ENCODE results near the gene CEBPE.

The CEBPE gene

DNA sequence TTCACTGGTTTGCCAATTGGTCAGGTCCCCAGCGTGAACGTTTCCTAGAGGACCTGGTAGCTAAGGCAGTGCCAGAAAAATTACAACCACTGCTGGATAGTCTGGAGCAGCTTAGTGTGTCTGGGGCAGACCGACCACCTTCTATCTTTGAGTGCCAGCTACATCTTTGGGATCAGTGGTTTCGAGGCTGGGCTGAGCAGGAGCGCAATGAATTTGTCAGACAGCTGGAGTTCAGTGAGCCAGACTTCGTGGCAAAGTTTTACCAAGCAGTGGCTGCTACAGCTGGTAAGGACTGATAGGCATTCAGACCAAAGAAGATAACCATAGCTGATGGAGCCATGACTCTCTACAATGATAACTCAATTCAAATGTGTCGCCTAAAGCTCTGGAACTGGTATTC, 21.3 kb downstream of the CEBPE start:
- H3K4me1 ChIP-seq (ENCODE audit: control insufficient read depth in 1 of 2, insufficient read depth in 2 of 2, low read length in 2 of 2): peaks cover 13 to 31% of the 10 kb centered on the region in 2 donors
- no peaks in the 10 kb centered on the region for H3K27me3 ChIP-seq (ENCODE audit: low read depth, low read length)

DNA sequence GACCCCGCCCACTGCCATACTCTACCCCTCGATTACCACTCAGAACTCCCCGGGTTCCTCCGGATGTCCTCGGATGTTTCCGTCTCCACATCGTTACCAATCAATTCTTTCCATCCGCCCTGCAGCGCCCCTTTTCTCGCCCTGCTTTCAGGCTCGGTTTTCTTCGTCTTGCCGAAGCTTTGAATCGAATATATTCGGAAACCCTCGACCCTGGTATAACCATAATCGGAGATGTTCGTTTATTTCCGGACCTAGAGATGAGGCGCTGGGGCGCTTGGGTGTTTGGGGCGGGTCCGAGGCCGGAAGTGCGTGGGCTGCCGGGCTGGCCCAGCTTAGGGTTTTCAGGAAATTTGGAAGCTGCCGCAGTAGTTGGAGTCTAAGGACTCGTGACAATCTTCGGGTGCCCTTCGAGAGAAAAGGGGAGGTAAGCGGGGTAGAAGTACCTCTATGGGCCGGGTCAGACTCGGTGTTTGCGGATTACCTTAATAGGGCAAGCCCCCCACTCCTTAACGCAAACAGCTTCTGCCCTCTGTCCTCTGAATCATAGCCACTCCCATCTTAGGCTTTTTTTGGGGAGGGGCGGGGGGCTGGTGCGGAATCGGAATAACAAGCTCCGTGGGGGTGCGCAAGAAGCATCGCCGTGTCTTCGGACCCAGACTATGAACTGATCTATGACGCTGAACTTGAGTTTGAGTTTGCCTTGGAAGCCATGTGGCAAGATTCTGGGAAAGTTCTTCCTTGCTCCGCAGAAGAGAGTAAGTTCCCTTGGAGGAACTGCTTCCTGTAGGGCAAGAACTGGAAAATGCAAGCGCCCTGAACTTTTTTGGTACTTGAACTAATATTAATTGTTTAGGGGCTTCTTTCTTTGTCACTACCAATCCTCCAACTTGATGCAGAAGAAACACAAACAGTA, 23.6 kb downstream of the CEBPE start, which contains the start of gene C14orf119:
TSS of gene C14orf119 (plus strand) at position 310 of the 913 bp plus-strand sequence. CDS start 2,154 bp downstream, outside the sequence.
- Histone ChIP-seq H3K36me3 (ENCODE audit: control insufficient read depth in 1 of 2, insufficient read depth in 2 of 2, low read length in 2 of 2) (peaks cover 18 to 34% of the 10 kb centered on the region in 2 donors), H3K9me3 (ENCODE audit: control insufficient read depth in 1 of 2, low read length in 2 of 2) (no peaks in the 10 kb centered on the region), H3K27ac (ENCODE audit: low read length) (peak within 1 kb of the TSS; percentile 99), H3K4me1 (ENCODE audit: control insufficient read depth in 1 of 2, insufficient read depth in 2 of 2, low read length in 2 of 2) (peaks cover 13 to 34% of the 10 kb centered on the region in 2 donors), H3K27me3 (ENCODE audit: low read depth, low read length) (no peaks in the 10 kb centered on the region), H3K4me3 (ENCODE audit: low read depth in 1 of 2, low read length in 2 of 2) (peak within 1 kb of the TSS; percentile 89 to 96)

More for the DNA sequence above, 21.3 kb downstream of the CEBPE start:
- Histone ChIP-seq H3K36me3 (ENCODE audit: control insufficient read depth in 1 of 2, insufficient read depth in 2 of 2, low read length in 2 of 2) (peaks cover 17 to 21% of the 10 kb centered on the region in 2 donors), H3K4me3 (ENCODE audit: low read depth in 1 of 2, low read length in 2 of 2) (no peak overlapping the region), H3K9me3 (ENCODE audit: control insufficient read depth in 1 of 2, low read length in 2 of 2) (no peaks in the 10 kb centered on the region), H3K27ac (ENCODE audit: low read length) (no peak overlapping the region)

DNA sequence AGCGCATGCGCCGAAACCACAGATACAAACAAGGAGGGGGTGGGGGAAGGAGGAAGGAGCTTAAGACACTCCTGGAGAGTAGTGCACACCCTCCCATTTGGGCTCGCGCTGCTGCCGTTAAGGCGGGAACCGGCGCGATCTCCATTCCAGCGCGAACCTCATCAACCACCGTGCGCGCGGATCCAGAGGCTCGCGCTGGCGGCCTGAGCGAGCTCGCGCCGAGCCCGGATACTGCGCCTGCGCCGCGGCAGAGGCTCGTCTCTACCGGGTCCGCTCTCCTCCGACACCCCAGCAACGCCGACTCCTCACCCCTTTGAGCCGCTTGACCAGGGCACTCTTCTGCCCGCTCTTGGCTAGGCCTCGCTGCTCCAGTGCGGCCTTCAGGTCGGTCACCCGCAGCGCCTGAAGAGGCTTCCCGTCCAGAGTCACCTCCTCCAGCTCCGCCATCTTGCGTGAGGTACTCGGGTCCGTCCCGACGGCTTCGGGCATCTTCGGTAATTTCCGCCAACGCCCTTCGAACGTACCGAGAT, 24.3 kb downstream of the CEBPE start, which contains the start of gene ACIN1:
TSS of gene ACIN1 (minus strand) at position 471 of the 530 bp plus-strand sequence. CDS start at position 447, 24 bp downstream.
- Histone ChIP-seq H3K27me3 (ENCODE audit: low read depth, low read length) (no peaks in the 10 kb centered on the region), H3K4me1 (ENCODE audit: control insufficient read depth in 1 of 2, insufficient read depth in 2 of 2, low read length in 2 of 2) (peaks cover 13 to 34% of the 10 kb centered on the region in 2 donors), H3K36me3 (ENCODE audit: control insufficient read depth in 1 of 2, insufficient read depth in 2 of 2, low read length in 2 of 2) (peaks cover 26 to 42% of the 10 kb centered on the region in 2 donors), H3K27ac (ENCODE audit: low read length) (peak within 1 kb of the TSS; percentile 99), H3K9me3 (ENCODE audit: control insufficient read depth in 1 of 2, low read length in 2 of 2) (no peaks in the 10 kb centered on the region), H3K4me3 (ENCODE audit: low read depth in 1 of 2, low read length in 2 of 2) (peak within 1 kb of the TSS; percentile 89 to 96)

DNA sequence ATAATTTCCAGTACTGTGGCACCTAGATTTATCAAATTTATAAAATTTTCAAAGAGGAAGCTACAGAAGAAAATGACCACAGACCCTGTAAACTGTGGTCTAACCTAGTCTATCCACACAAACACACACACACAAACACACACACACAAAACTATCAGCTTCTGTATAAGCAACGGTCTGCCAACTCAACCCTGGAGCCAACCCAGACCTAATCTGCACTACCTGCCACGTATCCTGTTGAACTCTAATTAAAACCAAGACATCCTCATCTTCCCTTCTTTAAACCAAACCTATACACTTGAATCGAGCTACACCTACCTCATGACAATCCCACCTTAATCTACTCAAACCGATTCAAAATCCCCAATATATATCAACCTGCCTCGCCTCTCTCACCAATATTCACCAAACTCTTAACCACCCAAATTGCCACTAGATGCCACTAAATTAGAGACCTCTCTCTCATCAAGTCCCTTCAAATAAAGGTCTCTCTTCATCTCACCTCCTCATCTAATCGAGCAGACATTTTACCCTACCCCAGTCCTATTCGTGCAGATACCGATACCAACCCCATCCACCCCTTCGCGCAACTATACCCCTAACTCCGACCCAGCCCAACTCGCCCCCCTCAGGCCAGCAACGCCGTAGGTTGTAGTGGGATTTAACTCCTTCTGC, 24.9 kb downstream of the CEBPE start:
- Histone ChIP-seq H3K4me3 (ENCODE audit: low read depth in 1 of 2, low read length in 2 of 2) (peak overlapping the region; percentile 89 to 96), H3K9me3 (ENCODE audit: control insufficient read depth in 1 of 2, low read length in 2 of 2) (no peaks in the 10 kb centered on the region), H3K4me1 (ENCODE audit: control insufficient read depth in 1 of 2, insufficient read depth in 2 of 2, low read length in 2 of 2) (peaks cover 13 to 34% of the 10 kb centered on the region in 2 donors), H3K36me3 (ENCODE audit: control insufficient read depth in 1 of 2, insufficient read depth in 2 of 2, low read length in 2 of 2) (peaks cover 31 to 44% of the 10 kb centered on the region in 2 donors), H3K27ac (ENCODE audit: low read length) (peak overlapping the region; percentile 90), H3K27me3 (ENCODE audit: low read depth, low read length) (no peaks in the 10 kb centered on the region)

DNA sequence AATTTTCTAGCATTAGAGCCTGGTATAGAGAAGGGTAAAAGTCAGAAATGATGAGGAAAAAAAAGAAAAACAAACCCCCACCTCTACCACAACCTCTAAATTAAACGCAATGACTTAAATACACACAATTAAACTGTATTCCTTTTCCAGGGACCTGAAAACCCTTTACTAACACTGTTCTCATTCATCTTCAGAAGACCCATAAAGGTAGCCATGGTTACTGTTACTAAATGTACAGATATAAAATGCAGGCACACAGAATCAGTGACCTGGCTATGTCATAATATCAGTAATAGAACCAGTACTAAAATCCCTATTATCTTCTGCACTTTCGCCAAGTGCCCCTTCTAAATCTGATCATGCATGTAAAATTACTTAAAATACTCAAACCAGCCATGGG, 25.5 kb downstream of the CEBPE start:
- Histone ChIP-seq H3K27me3 (ENCODE audit: low read depth, low read length) (no peaks in the 10 kb centered on the region), H3K36me3 (ENCODE audit: control insufficient read depth in 1 of 2, insufficient read depth in 2 of 2, low read length in 2 of 2) (peaks cover 30 to 41% of the 10 kb centered on the region in 2 donors), H3K4me3 (ENCODE audit: low read depth in 1 of 2, low read length in 2 of 2) (peak overlapping the region; percentile 89 to 96), H3K4me1 (ENCODE audit: control insufficient read depth in 1 of 2, insufficient read depth in 2 of 2, low read length in 2 of 2) (peaks cover 13 to 34% of the 10 kb centered on the region in 2 donors), H3K27ac (ENCODE audit: low read length) (peak overlapping the region; percentile 90), H3K9me3 (ENCODE audit: control insufficient read depth in 1 of 2, low read length in 2 of 2) (no peaks in the 10 kb centered on the region)

DNA sequence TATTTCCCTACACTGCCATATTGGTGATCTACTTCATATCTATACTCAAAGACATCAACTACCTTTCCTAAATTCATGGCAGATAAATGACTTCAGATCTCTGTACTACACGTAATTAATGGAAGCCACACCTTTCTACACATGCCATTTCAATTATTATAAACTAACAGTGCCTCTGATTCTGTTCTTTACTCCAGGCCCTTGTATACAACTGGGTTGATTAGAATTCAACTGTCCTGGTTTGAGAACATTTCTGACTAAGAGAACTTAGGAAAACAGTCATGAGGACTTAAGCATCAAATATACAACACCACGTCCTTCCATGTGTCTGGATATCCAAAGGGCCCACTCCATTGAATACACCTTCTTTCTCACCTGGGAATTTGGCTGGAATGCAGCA, 26.0 kb downstream of the CEBPE start:
- Histone ChIP-seq H3K4me3 (ENCODE audit: low read depth in 1 of 2, low read length in 2 of 2) (peak overlapping the region in 1 of 2 donors; percentile 96), H3K36me3 (ENCODE audit: control insufficient read depth in 1 of 2, insufficient read depth in 2 of 2, low read length in 2 of 2) (peaks cover 29 to 38% of the 10 kb centered on the region in 2 donors), H3K9me3 (ENCODE audit: control insufficient read depth in 1 of 2, low read length in 2 of 2) (no peaks in the 10 kb centered on the region), H3K27ac (ENCODE audit: low read length) (no peak overlapping the region), H3K27me3 (ENCODE audit: low read depth, low read length) (no peaks in the 10 kb centered on the region), H3K4me1 (ENCODE audit: control insufficient read depth in 1 of 2, insufficient read depth in 2 of 2, low read length in 2 of 2) (peaks cover 13 to 32% of the 10 kb centered on the region in 2 donors)

DNA sequence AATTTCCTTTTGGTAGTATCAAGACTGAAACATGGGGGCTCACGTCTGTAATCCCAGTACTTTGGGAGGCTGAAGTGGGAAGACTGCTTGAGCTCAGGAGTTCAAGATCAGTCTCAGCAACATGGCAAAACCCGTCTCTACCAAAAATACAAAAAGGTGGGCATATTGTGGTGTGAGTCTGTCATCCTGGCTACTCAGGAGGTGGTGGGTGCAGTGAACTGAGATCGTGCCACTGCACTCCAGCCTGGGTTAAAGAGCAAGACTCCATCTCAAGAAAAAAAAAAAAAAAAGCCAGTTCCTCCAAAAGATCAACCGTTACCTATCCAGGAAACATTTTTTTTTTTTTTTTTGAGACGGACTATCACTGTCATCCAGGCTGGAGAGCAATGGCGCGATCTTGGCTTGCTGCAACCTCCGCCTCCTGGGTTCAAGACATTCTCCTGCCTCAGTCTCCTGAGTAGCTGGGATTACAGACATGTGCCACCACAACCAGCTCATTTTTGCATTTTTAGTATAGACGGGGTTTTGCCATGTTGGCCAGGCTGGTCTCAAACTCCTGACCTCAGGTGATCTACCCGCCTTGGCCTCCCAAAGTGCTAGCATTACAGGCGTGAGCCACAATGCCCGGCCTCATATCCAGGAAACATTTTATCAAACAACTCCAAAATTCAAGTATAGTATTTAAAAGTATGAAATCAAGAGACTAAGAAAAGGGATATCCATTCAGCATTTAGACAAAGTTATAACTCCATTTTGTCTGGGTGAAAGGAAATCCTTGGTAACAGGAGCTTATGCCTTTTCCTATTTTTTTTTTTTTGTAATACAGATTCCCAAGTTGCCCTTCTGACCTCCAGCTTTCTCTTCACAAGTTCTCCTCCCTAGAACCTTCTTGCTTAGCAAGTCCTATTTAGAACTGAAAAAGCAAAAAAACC, 27.5 kb downstream of the CEBPE start:
- H3K27me3 ChIP-seq (ENCODE audit: low read depth, low read length): no peaks in the 10 kb centered on the region
- H3K4me1 ChIP-seq (ENCODE audit: control insufficient read depth in 1 of 2, insufficient read depth in 2 of 2, low read length in 2 of 2): peaks cover under 1 to 17% of the 10 kb centered on the region in 2 donors
- no peak overlapping the region for H3K27ac ChIP-seq (ENCODE audit: low read length)
- no peak overlapping the region for H3K4me3 ChIP-seq (ENCODE audit: low read depth in 1 of 2, low read length in 2 of 2)
- no peaks in the 10 kb centered on the region for H3K9me3 ChIP-seq (ENCODE audit: control insufficient read depth in 1 of 2, low read length in 2 of 2)
- H3K36me3 ChIP-seq (ENCODE audit: control insufficient read depth in 1 of 2, insufficient read depth in 2 of 2, low read length in 2 of 2): peaks cover 30 to 43% of the 10 kb centered on the region in 2 donors

DNA sequence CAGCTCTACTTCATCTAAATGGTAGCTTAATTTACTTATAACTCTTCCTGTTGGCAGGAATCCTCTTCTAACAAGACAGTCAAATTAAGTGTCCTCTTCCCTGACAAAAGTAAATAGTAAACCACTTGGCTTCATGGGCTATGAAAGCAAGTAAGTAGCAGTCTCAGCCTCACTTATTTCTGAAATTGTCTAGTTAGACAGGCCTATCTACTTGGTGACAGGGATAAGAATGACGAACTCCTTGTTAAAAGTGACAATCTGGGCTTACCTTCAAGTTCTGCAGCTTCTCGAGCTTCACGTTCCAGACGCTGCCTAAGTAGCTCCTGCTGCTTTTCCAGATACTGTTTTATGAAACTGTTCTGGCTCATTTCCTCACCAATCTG, 28.8 kb downstream of the CEBPE start:
- Histone ChIP-seq H3K4me3 (ENCODE audit: low read depth in 1 of 2, low read length in 2 of 2) (no peak overlapping the region), H3K4me1 (ENCODE audit: control insufficient read depth in 1 of 2, insufficient read depth in 2 of 2, low read length in 2 of 2) (peaks cover 0 to 15% of the 10 kb centered on the region in 2 donors), H3K9me3 (ENCODE audit: control insufficient read depth in 1 of 2, low read length in 2 of 2) (no peaks in the 10 kb centered on the region), H3K36me3 (ENCODE audit: control insufficient read depth in 1 of 2, insufficient read depth in 2 of 2, low read length in 2 of 2) (peaks cover 41 to 52% of the 10 kb centered on the region in 2 donors), H3K27me3 (ENCODE audit: low read depth, low read length) (no peaks in the 10 kb centered on the region), H3K27ac (ENCODE audit: low read length) (no peak overlapping the region)

DNA sequence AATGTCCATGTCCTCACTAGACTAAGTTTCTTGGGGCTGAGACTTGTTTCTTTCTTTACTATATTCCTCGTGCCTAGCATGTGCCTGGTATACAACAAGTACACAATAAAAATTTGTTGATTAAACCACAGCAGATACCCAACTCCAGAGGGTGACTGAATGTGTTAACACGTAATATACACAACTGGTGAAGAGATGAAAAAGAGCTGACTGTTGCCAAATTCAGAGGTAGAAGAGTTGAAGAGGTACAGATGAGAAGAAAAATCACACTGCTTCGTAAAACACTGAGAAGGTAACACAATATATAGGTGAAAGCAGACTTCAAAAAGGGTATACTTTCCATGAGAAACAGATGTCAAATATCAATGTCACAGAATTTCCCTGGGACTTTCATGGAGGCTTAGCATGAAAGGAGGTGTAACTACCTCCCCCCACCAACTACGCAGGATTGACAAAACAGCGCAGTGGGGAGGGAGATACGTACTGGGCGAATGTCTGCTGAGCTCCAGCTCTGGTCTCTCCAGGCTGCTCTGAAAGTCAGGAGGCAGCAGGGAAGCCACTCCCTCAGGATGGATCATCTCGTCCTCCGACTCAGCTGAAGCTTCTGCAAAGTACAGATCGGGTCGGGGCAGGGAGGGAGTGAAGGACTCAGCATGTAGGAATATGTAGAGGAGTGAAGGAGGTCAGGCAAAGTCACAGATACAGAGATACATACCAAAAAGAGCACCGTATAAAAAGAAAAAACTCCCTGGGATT, 29.4 kb downstream of the CEBPE start:
- Histone ChIP-seq H3K27ac (ENCODE audit: low read length) (no peak overlapping the region), H3K4me3 (ENCODE audit: low read depth in 1 of 2, low read length in 2 of 2) (no peak overlapping the region), H3K9me3 (ENCODE audit: control insufficient read depth in 1 of 2, low read length in 2 of 2) (no peaks in the 10 kb centered on the region), H3K36me3 (ENCODE audit: control insufficient read depth in 1 of 2, insufficient read depth in 2 of 2, low read length in 2 of 2) (peaks cover 41 to 58% of the 10 kb centered on the region in 2 donors), H3K4me1 (ENCODE audit: control insufficient read depth in 1 of 2, insufficient read depth in 2 of 2, low read length in 2 of 2) (peaks cover 0 to 15% of the 10 kb centered on the region in 2 donors), H3K27me3 (ENCODE audit: low read depth, low read length) (no peaks in the 10 kb centered on the region)

DNA sequence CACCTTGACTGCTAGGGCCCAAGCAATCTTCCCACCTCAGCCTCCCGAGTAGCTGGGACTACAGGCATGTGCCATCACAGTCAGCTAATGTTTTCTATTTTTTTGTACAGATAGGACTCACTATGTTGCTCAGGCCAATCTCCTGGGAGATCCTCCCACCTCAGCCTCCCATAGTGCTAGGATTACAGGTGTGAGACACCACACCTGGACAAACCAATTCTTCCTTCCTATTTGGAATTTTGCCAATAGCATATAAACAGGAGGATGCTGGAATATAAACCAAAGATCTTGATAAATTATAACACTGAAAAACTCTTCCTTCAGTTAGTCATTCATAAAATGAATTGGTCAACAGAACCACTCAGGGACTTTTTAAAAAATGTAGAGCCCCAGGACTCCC, 32.5 kb downstream of the CEBPE start:
- no peaks in the 10 kb centered on the region for H3K9me3 ChIP-seq (ENCODE audit: control insufficient read depth in 1 of 2, low read length in 2 of 2)
- H3K4me3 ChIP-seq (ENCODE audit: low read depth in 1 of 2, low read length in 2 of 2): no peak overlapping the region
- H3K27me3 ChIP-seq (ENCODE audit: low read depth, low read length): no peaks in the 10 kb centered on the region
- no peak overlapping the region for H3K27ac ChIP-seq (ENCODE audit: low read length)
- H3K4me1 ChIP-seq (ENCODE audit: control insufficient read depth in 1 of 2, insufficient read depth in 2 of 2, low read length in 2 of 2): no peaks in the 10 kb centered on the region
- H3K36me3 ChIP-seq (ENCODE audit: control insufficient read depth in 1 of 2, insufficient read depth in 2 of 2, low read length in 2 of 2): peaks cover 47 to 54% of the 10 kb centered on the region in 2 donors

All from muscle layer of duodenum (tissue), 2 donors.